Hepatocyte (in vitro differentiated cells): ENCODE data around the gene NDUFA8.

ENCODE experiments used
- EZH2 ChIP-seq: fragments of 200-600 bp; sonication (generic); IDR thresholded peaks from 2 replicates; pipeline ENCODE4 v1.6.1; 2016; ENCODE audit warnings: antibody characterized with exemption, mild to moderate bottlenecking, borderline replicate concordance
- EZH2phosphoT487 ChIP-seq: fragments of 200-600 bp; sonication (generic); IDR thresholded peaks from one replicate; pipeline ENCODE4 v1.6.1; 2018; ENCODE audit warnings: antibody characterized with exemption, mild to moderate bottlenecking, low read depth, moderate library complexity; ENCODE audit not compliant: unreplicated experiment, severe bottlenecking
- TF ChIP-seq, protein P1 (sequence below): fragments of 200-600 bp; sonication (generic); IDR thresholded peaks from 2 replicates; pipeline ENCODE4 v1.5.1; 2016; ENCODE audit warnings: antibody characterized with exemption, mild to moderate bottlenecking; ENCODE audit not compliant: poor library complexity

DNA sequence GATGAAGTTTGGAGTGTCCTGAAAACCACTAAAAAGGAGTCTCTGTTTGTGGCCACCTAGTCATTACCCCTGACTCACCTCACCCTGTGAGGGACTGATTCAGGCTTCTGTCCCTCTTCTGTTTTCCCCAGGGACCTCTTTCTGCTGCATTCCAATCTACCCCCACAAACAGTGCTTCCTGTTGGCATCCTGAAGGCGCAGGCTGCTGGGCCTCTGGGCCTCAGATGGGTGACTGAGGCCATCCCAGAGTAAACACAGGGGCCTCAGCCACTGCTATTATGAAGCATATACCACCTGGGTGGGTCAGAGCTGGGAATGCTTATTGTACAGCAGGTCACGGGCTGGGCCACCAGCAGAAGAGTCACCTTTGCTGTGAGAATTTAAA lies 20.1 kb upstream of the NDUFA8 start:
- TF ChIP-seq, protein P1, sequence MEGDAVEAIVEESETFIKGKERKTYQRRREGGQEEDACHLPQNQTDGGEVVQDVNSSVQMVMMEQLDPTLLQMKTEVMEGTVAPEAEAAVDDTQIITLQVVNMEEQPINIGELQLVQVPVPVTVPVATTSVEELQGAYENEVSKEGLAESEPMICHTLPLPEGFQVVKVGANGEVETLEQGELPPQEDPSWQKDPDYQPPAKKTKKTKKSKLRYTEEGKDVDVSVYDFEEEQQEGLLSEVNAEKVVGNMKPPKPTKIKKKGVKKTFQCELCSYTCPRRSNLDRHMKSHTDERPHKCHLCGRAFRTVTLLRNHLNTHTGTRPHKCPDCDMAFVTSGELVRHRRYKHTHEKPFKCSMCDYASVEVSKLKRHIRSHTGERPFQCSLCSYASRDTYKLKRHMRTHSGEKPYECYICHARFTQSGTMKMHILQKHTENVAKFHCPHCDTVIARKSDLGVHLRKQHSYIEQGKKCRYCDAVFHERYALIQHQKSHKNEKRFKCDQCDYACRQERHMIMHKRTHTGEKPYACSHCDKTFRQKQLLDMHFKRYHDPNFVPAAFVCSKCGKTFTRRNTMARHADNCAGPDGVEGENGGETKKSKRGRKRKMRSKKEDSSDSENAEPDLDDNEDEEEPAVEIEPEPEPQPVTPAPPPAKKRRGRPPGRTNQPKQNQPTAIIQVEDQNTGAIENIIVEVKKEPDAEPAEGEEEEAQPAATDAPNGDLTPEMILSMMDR = no peak
- TF ChIP-seq EZH2phosphoT487 = no peak
- TF ChIP-seq EZH2 = no peak
